ENCODE data around the gene RTN1. TPM values are rescaled to one million over a fixed set of nuclear protein-coding genes. Genes with fewer than 3 reads are reported as not detected.

Gene RTN1
- total RNA-seq, 2 experiments from 2014 or later: not detected

Small RNA genes within 50 kb of the gene (microRNA-seq; reads per million reads assigned to microRNA genes)
- not detected for gene MIR5586

Other genes starting within 250 kb of the RTN1 start
- gene LRRC9, start 49.4 kb upstream of the RTN1 start, total RNA-seq: not detected
- 10 to 100 TPM; 35.6 to 39.1 TPM for gene PCNX4, start 221.1 kb upstream of the RTN1 start, total RNA-seq

Data from activated CD8-positive, alpha-beta memory T cell treated with anti-CD3 and anti-CD28 coated beads, Interleukin-2, amount 10 ng/mL, durations not matched to agents 7 days and 5 days (primary cell).